GM21447 (cell line): Measurements from ENCODE around the gene C2CD4A.

Experiments used
- ATAC-seq: cut with Tn5 transposase; IDR thresholded peaks from one replicate; pipeline ENCODE4 v1.9.1; 2021; ENCODE audit not compliant: unreplicated experiment

The C2CD4A gene

DNA sequence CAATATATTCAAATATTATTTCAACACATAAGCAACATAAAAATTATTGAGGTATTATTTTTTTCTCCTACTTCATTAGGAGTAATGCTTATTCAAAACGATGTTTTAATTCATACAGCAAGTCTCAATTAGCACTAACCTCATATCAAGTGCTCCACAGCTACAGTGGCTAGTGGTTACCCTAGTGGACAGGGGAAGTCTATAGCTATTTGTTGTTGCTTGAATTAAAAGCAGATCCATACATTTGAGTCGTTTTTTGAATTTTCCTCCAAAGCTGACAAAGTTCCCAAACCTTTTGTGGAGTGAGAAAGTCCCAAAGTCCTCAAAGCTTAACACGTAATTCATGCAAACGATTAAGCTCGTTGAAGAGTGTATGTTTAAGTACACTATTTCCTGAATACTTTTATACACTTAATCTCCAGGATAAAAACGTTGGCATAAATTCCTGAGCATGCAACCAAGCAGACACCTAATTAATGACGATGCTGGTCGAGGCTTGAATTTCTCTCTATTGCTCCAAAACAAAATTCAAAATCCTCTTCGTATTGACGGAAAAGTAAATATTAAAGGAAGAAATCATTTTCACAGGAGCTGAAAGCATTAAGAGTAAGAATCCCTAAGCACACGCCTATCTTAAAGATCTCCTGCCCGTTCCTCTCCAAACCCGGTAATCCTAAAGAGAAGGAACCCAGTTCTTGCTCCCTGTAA lies 7.5 kb upstream of the C2CD4A start:
- no peak for ATAC-seq

DNA sequence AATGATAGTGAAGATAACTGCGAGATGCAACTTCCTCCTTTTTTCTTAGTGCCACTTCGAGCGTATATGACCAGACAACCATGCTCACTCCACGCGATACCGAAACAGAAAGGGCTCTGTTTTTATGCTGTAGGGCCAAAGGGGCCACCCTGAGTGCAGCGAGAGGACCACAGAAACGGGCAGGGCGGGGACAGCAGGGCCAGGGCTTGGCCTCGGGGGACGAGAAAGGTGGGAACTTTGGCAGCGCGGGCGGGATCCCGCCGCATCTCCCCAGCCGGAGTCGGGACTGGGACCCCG lies 7.0 kb upstream of the C2CD4A start:
- ATAC-seq, result peak; percentile 79

DNA sequence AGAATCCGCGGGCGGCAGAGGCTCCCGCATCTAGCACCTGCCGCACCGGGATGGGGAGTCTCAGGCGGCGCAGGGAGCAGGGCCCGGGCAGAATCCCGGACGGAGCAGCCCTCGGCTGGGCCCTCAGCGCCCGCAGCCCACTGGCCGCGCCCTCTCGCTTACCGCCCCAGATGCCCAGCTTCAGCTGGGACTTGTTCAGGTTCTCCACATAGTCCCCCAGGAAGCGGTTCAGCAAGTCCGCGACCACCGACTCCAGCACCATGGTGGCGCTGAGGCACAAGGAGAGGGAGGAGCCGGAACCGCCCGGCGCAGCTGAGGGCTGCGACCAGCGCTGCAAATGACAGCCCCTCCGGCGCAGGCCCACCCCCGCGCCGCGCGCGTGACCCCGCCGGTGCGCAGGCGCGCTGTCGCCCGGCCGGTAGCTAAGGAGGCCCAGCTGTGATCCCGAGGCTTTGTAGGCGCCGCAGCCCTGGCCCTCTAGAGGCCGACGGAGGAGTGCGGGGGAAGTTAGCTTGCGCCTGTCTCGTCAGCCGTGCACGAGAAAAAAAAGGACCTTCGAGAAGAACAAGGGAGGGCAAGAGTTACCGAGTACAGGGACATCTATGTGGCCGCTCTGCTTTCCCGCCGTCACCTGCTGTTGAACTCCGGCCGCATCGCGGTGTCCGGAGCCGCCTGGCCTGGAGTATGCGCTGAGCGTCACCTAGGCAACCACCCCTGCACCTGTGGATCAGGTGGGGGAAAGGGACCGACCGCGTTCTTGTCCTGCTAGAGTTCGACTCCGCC lies 6.5 kb upstream of the C2CD4A start, which contains the start of gene VPS13C:
VPS13C (minus strand) TSS at position 335 of the 783 bp plus-strand sequence; CDS start at position 262, 73 bp downstream.
- ATAC-seq, result peak; percentile 83

DNA sequence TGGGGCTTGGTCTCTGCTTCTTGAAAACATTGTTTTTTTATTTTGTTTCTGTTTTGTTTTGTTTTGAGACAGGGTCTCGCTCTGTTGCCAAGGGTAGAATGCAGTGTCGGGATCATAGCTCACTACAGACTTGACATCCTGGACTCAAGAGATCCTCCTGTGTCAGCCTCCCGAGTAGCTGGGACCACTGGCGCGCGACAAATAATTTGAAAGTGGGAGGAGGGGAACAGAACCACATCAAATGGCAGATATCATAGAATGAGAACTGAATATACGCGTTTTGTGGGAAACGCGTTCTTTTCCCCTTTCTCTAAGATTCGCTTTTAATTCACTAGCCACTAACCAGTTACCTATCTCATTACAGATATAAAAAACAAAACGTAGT lies 5.9 kb upstream of the C2CD4A start:
- ATAC-seq, result peak; percentile 3

- no peak for ATAC-seq
Measured at GRCh38 chr15:62063825-62064635, 2.7 kb upstream of the C2CD4A start.

DNA sequence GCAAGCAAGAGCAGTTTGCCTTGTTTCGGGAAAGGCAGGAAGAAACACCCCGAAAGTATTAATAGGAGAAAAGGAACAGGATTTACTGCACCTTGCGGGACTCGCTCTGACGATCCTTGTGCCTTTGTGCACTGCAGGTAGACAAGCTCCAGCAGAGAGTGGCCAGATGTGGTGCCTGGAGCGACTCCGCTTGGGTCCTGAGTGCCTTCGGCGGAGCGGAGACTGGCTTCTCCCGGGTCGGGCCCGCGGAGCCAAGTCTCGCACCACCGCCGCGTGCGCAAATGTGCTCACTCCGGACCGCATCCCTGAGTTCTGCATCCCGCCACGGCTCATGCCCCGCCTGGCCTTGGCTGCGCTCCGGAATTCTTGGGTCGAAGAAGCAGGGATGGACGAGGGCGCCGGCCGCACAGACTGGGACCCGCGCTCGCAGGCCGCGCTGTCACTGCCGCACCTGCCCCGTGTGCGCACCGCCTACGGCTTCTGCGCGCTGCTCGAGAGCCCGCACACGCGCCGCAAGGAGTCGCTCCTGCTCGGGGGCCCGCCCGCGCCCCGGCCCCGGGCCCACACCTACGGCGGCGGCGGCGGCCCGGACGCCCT lies 769 bp downstream of the C2CD4A start:
- no peak for ATAC-seq

DNA sequence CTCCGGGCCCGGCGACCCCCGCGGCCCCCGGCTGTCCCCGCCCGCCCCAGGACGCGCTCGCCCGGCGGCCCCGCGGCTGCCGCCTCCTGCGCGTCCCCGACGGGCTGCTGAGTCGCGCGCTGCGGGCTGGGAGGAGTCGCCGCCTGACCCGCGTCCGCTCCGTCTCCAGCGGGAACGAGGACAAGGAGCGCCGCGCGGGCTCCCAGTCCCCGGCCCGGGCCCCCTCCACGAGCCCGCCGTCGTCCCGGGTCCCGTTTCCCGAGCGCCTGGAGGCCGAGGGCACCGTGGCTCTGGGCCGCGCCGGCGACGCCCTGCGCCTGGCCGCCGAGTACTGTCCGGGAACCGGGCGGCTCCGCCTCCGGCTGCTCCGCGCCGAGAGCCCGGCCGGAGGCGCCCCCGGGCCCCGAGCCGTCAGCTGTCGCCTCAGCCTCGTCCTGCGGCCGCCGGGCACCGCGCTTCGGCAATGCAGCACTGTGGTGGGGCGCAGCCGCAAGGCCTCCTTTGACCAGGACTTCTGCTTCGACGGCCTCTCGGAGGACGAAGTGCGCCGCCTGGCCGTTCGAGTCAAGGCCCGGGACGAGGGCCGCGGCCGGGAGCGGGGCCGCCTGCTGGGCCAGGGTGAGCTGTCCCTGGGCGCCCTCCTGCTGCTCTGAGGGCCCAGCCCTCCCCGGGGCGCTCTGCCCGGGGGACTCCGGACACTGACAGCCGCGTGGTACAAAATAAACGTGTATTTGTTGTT lies 1.5 kb downstream of the C2CD4A start:
- ATAC-seq, result no peak

DNA sequence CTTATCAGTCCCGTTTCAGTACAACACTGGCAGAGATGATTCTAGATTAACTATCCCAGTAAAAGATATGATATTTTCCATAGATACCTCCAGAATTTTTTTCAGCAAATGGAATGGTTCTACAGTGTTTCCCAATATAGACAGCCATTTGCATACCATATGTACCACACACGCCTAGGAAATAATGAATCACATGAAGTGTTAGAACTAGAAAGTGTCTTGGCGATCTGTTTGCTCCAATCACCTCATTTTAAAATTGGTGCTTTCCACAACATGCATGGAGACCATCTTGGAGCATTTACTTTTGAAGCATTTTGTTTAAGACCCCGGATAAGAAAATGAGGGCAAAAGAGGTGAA lies 2.0 kb downstream of the C2CD4A start:
- no peak for ATAC-seq

- ATAC-seq, result no peak
Measured at GRCh38 chr15:62069551-62069950, 2.8 kb downstream of the C2CD4A start.

- ATAC-seq, result no peak
Measured at GRCh38 chr15:62071711-62072308, 5.0 kb downstream of the C2CD4A start.

DNA sequence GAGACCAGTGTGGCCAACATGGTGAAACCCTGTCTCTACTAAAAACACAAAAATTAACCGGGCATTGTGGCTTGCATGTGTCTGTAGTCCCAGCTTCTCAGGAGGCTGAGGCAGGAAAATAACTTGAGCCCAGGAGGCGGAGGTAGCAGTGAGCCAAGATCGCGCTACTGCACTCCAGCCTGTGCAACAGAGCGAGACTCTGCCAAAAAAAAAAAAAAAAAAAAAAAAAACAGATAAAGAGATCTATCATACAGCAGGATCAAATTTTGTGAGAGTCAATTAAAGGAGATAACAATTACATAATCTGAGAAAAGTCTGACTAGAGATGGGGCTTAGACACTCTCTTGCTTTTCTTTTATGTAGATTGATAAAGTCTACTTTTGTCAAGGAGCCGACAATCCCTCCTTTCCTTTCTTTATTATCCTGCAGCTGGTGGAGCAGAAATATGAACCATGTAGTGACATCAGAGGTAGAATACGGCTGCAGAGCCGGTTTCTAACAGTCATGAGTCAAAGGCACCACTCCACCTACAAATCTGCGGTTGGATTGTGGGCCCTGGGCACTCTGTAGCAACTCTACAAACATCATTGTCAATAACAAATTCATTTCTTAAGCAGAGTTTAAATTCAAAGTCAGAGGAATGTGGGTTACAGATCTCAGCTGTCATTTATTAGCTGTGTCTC lies 9.0 kb downstream of the C2CD4A start:
- no peak for ATAC-seq

GRCh38 chr15:62079594-62079993 lies 12.8 kb downstream of the C2CD4A start:
- no peak for ATAC-seq

- ATAC-seq, result no peak
Measured at GRCh38 chr15:62083194-62084154, 16.7 kb downstream of the C2CD4A start.

DNA sequence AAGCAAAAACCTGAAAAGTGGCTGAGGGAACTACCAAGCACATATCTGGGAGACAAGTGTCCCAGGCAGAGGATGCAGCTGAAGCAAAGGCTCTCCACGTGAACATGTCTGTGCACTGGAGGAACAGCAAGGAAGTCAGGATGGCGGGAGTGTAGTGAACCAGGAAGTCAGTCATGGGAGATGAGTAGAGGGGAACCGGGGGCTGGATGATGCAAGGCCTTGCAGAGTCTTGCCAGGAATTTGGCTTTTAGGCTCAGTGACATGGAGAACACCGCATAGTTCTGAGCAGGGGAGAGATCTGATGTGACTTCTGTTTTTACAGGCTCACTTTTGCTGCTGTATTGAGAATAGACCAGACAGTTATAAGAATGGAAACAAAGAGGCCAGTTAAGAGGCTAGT lies 19.0 kb downstream of the C2CD4A start:
- ATAC-seq, result no peak

DNA sequence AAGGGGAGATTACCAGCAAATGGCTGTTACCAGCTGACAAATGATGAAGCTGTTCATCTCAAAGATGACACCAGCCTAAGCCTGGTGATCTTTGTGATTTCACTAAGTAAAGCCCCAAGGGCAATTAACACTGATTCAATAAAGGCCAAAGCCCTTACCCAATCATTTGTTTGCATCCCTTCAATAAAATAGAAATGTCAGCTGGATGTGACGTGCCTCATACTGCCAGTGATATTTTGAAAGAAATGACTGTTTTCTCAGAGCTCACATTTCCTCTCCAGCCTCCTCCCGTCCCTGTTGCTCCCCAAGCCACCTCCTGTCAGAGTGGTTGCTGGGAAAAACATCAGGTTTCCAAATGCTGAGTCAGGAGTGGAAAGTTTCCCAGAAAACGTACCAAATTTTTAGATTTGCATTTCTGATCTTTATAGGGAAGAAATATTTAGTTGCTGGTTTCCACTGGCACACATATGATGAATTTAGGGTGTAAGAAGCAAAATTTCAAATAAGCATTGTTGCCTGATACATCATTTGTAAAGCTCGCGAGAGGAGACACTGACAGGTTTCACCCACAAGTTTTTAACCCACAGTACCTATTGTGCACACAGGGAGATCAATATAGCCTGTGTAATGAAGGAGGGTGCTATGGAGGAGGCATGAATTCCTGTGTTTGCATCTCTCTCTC lies 21.0 kb downstream of the C2CD4A start:
- no peak for ATAC-seq

DNA sequence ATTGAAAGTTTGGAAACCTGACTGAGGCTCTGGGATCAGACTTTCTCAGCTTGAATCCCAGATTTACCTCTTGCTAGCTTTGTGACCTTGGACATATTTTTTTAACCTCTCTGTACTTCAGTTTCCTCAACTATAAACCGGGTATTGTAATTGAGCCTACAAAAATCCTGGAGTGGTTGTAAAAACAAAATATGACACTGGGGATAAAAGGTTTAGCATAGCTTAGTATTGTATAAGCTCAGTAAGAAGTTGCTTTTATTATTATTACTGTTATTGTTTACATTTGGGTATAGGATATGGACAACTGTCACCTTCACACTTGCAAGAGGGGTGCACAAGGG lies 21.5 kb downstream of the C2CD4A start:
- no peak for ATAC-seq

GRCh38 chr15:62089616-62090015 lies 22.8 kb downstream of the C2CD4A start:
- ATAC-seq, result no peak

DNA sequence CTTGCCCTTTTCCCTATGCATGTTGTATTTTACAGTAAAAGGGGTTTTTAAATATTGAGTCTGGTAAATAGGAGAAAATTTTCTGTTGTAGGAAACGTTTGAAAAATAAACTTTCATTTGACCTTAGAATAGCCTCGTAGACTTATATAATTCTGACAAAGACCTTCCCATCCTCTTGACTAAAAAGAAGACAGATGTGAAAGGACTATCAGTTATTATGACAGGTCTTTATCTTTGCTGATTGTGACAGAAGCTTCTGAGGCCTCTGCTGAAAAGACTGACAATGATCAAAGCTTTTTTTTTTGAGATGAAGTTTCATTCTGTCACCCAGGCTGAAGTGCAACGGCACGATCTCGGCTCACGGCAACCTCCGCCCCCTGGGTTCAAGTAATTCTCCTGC lies 24.2 kb downstream of the C2CD4A start:
- ATAC-seq, result no peak
